Measurements from ENCODE around the gene FBXW11.

Gene FBXW11

DNA sequence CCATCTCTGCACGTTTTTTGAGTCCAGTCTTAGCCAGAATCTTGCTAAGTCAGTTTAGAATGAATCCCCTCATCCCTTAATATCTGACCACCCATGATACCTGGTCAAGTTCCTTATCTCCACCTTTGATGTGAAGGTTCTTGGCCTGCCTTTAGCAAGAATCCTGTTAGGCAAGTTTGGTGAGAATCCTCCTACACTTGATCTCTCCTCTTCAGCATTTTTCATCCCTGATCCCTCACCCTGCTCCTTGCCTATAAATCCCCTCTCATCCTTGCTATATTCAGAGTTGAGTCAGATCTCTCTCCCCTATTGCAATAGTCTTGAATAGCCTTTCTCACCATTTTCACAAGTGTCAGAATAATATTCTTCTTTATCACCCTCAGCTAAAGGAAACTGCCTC, 189.8 kb downstream of the FBXW11 start:
- no peak for DNase-seq (ENCODE audit: extremely low read depth in 1 of 2, low read depth in 1 of 2)

DNA sequence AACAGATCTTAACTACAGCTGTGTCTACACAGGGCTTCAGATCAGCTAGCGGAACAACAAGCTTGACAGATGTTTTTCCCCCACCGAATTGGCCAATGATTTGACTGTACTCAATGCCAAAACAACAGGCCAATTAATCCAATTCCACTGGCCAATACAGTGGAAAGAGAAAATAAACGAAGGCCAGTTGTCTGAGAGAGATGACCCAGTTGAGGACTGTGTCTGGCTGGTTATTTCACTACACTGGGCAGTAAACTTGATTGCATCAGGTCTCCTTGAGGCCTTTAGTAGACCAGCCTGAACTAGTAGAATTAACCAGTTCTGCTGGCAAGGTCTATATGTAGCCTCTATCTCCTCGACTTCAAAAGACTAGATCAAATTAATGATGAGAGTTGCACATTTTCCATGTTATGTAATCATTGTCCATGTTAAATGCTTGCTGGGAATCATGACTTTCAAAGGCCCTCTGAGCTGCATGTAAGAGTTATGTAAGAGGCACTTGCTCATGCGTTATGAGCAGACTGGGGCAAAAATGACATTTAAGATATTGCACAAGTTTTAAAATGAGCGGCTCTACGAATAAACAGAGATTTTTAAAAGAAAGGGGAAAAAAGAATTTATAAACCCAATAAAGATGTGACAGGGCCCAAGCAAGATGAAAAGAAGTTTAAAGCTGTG, 192.5 kb downstream of the FBXW11 start:
- no peak for DNase-seq (ENCODE audit: extremely low read depth in 1 of 2, low read depth in 1 of 2)

DNA sequence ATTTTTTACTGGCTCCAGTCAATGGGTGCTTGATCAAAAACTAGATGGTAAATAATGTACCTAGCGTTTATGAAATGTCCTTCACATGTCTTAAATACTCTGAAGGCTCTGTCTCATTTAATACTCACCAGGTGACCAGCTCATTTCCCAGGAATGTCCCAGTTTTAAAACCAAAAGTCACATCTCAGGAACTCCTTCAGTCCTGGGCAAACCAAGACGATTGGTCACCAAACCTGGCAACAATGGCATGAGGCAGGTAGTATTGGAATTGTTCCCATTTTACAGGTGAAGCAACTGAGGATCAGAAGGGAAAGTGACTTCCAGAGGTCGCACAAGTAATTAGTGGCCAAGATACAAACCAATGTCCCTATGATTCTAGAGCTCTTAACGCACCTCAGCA, 193.2 kb downstream of the FBXW11 start:
- DNase-seq (ENCODE audit: extremely low read depth in 1 of 2, low read depth in 1 of 2): no peak
